Measurements from ENCODE around the gene DLGAP3. TPM values are rescaled to one million over a fixed set of nuclear protein-coding genes. Genes with fewer than 3 reads are reported as not detected.

The DLGAP3 gene
- total RNA-seq, 1 experiment from 2014 or later = not detected

- no TSS peak for BruUV-seq (replicated peaks)
Observed at GRCh38 chr1:34915521-34915920, 13.9 kb downstream of the DLGAP3 start.

DNA sequence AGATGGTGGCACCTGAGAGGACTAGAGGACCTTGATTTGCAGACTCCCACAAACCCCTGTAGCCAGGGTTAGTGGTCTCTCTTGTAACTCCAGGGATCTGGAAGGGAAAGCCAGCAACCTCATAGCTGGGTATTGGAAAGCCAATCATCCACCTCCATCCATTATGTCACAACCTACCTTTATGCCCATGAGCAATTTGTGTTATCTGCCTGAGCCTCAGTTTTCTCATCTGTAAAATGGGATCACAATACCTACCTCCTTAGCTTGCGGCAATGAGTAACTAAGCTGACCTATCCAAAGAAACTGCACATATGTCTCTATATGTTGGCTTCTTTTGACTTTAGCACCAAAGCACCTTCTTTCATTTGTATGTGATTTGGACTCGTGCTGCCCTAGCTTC is 14.5 kb downstream of the DLGAP3 start:
- no peak overlapping the region for H3K4me3 ChIP-seq (ENCODE audit: low read depth, low read length, poor library complexity, severe bottlenecking)
- ChIA-PET CTCF (no interaction called here), POLR2A (ENCODE audit: low non-redundant PET) (no interaction called here)
- DNase-seq (ENCODE audit: low spot score) = no peak
- TF ChIP-seq EZH2 (IDR thresholded peaks at IDR 0.05; ENCODE audit: borderline replicate concordance, low read depth, low read length, poor library complexity, severe bottlenecking) = no peak
- TF ChIP-seq, protein P1, sequence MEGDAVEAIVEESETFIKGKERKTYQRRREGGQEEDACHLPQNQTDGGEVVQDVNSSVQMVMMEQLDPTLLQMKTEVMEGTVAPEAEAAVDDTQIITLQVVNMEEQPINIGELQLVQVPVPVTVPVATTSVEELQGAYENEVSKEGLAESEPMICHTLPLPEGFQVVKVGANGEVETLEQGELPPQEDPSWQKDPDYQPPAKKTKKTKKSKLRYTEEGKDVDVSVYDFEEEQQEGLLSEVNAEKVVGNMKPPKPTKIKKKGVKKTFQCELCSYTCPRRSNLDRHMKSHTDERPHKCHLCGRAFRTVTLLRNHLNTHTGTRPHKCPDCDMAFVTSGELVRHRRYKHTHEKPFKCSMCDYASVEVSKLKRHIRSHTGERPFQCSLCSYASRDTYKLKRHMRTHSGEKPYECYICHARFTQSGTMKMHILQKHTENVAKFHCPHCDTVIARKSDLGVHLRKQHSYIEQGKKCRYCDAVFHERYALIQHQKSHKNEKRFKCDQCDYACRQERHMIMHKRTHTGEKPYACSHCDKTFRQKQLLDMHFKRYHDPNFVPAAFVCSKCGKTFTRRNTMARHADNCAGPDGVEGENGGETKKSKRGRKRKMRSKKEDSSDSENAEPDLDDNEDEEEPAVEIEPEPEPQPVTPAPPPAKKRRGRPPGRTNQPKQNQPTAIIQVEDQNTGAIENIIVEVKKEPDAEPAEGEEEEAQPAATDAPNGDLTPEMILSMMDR (conservative IDR thresholded peaks at IDR 0.05; ENCODE audit: low read depth, low read length) = no peak
- no peaks in the 10 kb centered on the region for H3K36me3 ChIP-seq (ENCODE audit: insufficient read depth, low read length, poor library complexity, severe bottlenecking)
- H3K9me3 ChIP-seq (ENCODE audit: low read depth, low read length, poor library complexity, severe bottlenecking) = no peaks in the 10 kb centered on the region
- BruUV-seq (replicated peaks) = no TSS peak
- H3K27ac ChIP-seq (ENCODE audit: low read depth, low read length, poor library complexity, severe bottlenecking) = no peak overlapping the region
- no peaks in the 10 kb centered on the region for H3K4me1 ChIP-seq (ENCODE audit: insufficient read depth, low read length, poor library complexity, severe bottlenecking)
- intact Hi-C loops (cut with micrococcal nuclease; ENCODE audit: unreplicated experiment) = no loop called here
- peaks cover 24% of the 10 kb centered on the region for H3K27me3 ChIP-seq (replicated peaks; ENCODE audit: insufficient read depth, low read depth, low read length, poor library complexity)

More at GRCh38 chr1:34915521-34915920, 13.9 kb downstream of the DLGAP3 start:
- H3K4me3 ChIP-seq (ENCODE audit: low read depth, low read length, poor library complexity, severe bottlenecking) = no peak overlapping the region
- H3K36me3 ChIP-seq (ENCODE audit: insufficient read depth, low read length, poor library complexity, severe bottlenecking) = no peaks in the 10 kb centered on the region
- POLR2A ChIA-PET (ENCODE audit: low non-redundant PET) = interaction anchor here (0.6 kb wide), 2 partner anchors 9 to 961 kb away, joined by 3 to 4 read pairs; no protein-coding TSS in a partner anchor
- TF ChIP-seq, protein P1 (conservative IDR thresholded peaks at IDR 0.05; ENCODE audit: low read depth, low read length) = no peak
- TF ChIP-seq EZH2 (IDR thresholded peaks at IDR 0.05; ENCODE audit: borderline replicate concordance, low read depth, low read length, poor library complexity, severe bottlenecking) = no peak
- intact Hi-C loops (cut with micrococcal nuclease; ENCODE audit: unreplicated experiment) = no loop called here
- no peaks in the 10 kb centered on the region for H3K9me3 ChIP-seq (ENCODE audit: low read depth, low read length, poor library complexity, severe bottlenecking)
- CTCF ChIA-PET = no interaction called here
- H3K4me1 ChIP-seq (ENCODE audit: insufficient read depth, low read length, poor library complexity, severe bottlenecking) = no peaks in the 10 kb centered on the region
- H3K27ac ChIP-seq (ENCODE audit: low read depth, low read length, poor library complexity, severe bottlenecking) = no peak overlapping the region
- DNase-seq (ENCODE audit: low spot score) = no peak
- H3K27me3 ChIP-seq (replicated peaks; ENCODE audit: insufficient read depth, low read depth, low read length, poor library complexity) = peaks cover 28% of the 10 kb centered on the region

GRCh38 chr1:34911465-34911864 is 18.0 kb downstream of the DLGAP3 start:
- Histone ChIP-seq H3K4me1 (ENCODE audit: insufficient read depth, low read length, poor library complexity, severe bottlenecking) (no peaks in the 10 kb centered on the region), H3K4me3 (ENCODE audit: low read depth, low read length, poor library complexity, severe bottlenecking) (no peak overlapping the region), H3K36me3 (ENCODE audit: insufficient read depth, low read length, poor library complexity, severe bottlenecking) (no peaks in the 10 kb centered on the region), H3K27ac (ENCODE audit: low read depth, low read length, poor library complexity, severe bottlenecking) (no peak overlapping the region), H3K9me3 (ENCODE audit: low read depth, low read length, poor library complexity, severe bottlenecking) (no peaks in the 10 kb centered on the region), H3K27me3 (replicated peaks; ENCODE audit: insufficient read depth, low read depth, low read length, poor library complexity) (peaks cover 20% of the 10 kb centered on the region)
- ChIA-PET CTCF (no interaction called here), POLR2A (ENCODE audit: low non-redundant PET) (no interaction called here)
- no TSS peak for BruUV-seq (replicated peaks)
- DNase-seq (ENCODE audit: low spot score) = no peak
- TF ChIP-seq EZH2 (IDR thresholded peaks at IDR 0.05; ENCODE audit: borderline replicate concordance, low read depth, low read length, poor library complexity, severe bottlenecking) = no peak
- TF ChIP-seq, protein P1 (conservative IDR thresholded peaks at IDR 0.05; ENCODE audit: low read depth, low read length) = no peak
- intact Hi-C loops (cut with micrococcal nuclease; ENCODE audit: unreplicated experiment) = no loop called here
